SU-DHL-6 (cell line): ENCODE data around the gene HK1.

Experiments
- H2AFZ ChIP-seq: fragments of 200-600 bp; sonication (generic); 2 replicates; pipeline ENCODE4 v1.6.1; 2014; ENCODE audit warnings: low read depth, mild to moderate bottlenecking, moderate library complexity, mixed read lengths, antibody characterized with exemption, low read length; ENCODE audit not compliant: severe bottlenecking
- H3F3A ChIP-seq: fragments of 200-600 bp; shearing (Covaris generic); 2 replicates; pipeline ENCODE4 v1.6.0; 2016; ENCODE audit warnings: antibody characterized with exemption, mild to moderate bottlenecking; ENCODE audit not compliant: insufficient read depth
- H3K27ac ChIP-seq: fragments of 200-600 bp; sonication (generic); 2 replicates; pipeline ENCODE4 v1.5.1; 2016; ENCODE audit warnings: low read depth, mild to moderate bottlenecking, low read length, moderate library complexity, mixed read lengths
- H3K27me3 ChIP-seq: fragments of 200-600 bp; sonication (generic), shearing (Covaris generic); 2 replicates; pipeline ENCODE4 v1.6.0; 2014; ENCODE audit warnings: mild to moderate bottlenecking, low read length
- H3K36me3 ChIP-seq: fragments of 200-600 bp; sonication (generic); 2 replicates; pipeline ENCODE4 v1.6.1; 2014; ENCODE audit warnings: mild to moderate bottlenecking, low read length, mixed read lengths
- H3K4me2 ChIP-seq: fragments of 300-600, 200-600 bp; shearing (Covaris generic), sonication (generic); 2 replicates; pipeline ENCODE4 v1.6.0; 2014; ENCODE audit warnings: low read length, low read depth, mild to moderate bottlenecking; ENCODE audit not compliant: poor library complexity, severe bottlenecking
- H3K4me3 ChIP-seq: fragments of 200-600 bp; sonication (generic); 2 replicates; pipeline ENCODE4 v1.5.1; 2014; ENCODE audit warnings: antibody characterized with exemption, low read length, mild to moderate bottlenecking, mixed read lengths; ENCODE audit not compliant: insufficient read depth, poor library complexity, severe bottlenecking
- H3K79me2 ChIP-seq: fragments of 200-600 bp; sonication (generic); 2 replicates; pipeline ENCODE4 v1.6.1; 2014; ENCODE audit warnings: mild to moderate bottlenecking, low read length, moderate library complexity; ENCODE audit not compliant: insufficient read depth
- H3K9ac ChIP-seq: fragments of 200-600 bp; sonication (generic); 2 replicates; pipeline ENCODE4 v1.7.0; 2014; ENCODE audit warnings: mild to moderate bottlenecking, low read length
- H3K9me2 ChIP-seq: fragments of 200-600 bp; sonication (generic); replicated peaks from 2 replicates; pipeline ENCODE4 v1.6.1; 2014; ENCODE audit warnings: low read length; ENCODE audit not compliant: insufficient read depth
- H3K9me3 ChIP-seq: fragments of 200-600 bp; sonication (generic); 2 replicates; pipeline ENCODE4 v1.6.1; 2014; ENCODE audit warnings: low read length, mixed read lengths; ENCODE audit not compliant: insufficient read depth
- H4K20me1 ChIP-seq: fragments of 200-600 bp; sonication (generic); 2 replicates; pipeline ENCODE4 v1.6.1; 2014; ENCODE audit warnings: low read depth, mild to moderate bottlenecking, antibody characterized with exemption, low read length, moderate library complexity, mixed read lengths
- CTCF ChIP-seq: fragments of 200-600 bp; sonication (generic); IDR thresholded peaks from one replicate; pipeline ENCODE4 v1.5.1; 2017; ENCODE audit warnings: antibody characterized with exemption, mild to moderate bottlenecking, low read length, moderate library complexity; ENCODE audit not compliant: insufficient read depth, poor library complexity, severe bottlenecking
- EZH2phosphoT487 ChIP-seq: fragments of 200-600 bp; sonication (generic), shearing (Covaris generic); conservative IDR thresholded peaks from 2 replicates; pipeline ENCODE4 v1.6.1; 2018; ENCODE audit warnings: mild to moderate bottlenecking, antibody characterized with exemption, low read length, moderate library complexity, mixed read lengths

HK1 gene

GRCh38 chr10:69364232-69364940 is 86.1 kb downstream of the HK1 start:
- Histone ChIP-seq H3K4me2 (no peak overlapping the region), H2AFZ (no peak overlapping the region), H3K27me3 (no peaks in the 10 kb centered on the region), H3K9me2 (no peaks in the 10 kb centered on the region), H4K20me1 (no peaks in the 10 kb centered on the region), H3K9me3 (no peaks in the 10 kb centered on the region), H3K9ac (no peak overlapping the region), H3K36me3 (no peaks in the 10 kb centered on the region), H3K79me2 (no peaks in the 10 kb centered on the region), H3K4me3 (no peak overlapping the region), H3K27ac (no peak overlapping the region), H3F3A (no peaks in the 10 kb centered on the region)
- TF ChIP-seq EZH2phosphoT487 (no peak), CTCF (no peak)

GRCh38 chr10:69366738-69367137 is 88.4 kb downstream of the HK1 start:
- Histone ChIP-seq H3K36me3 (peaks cover 4% of the 10 kb centered on the region; the same call in 1 of the 2 replicates), H3F3A (no peaks in the 10 kb centered on the region), H3K4me3 (no peak overlapping the region), H3K9ac (no peak overlapping the region), H3K27ac (no peak overlapping the region), H3K27me3 (no peaks in the 10 kb centered on the region), H3K79me2 (no peaks in the 10 kb centered on the region), H3K9me2 (no peaks in the 10 kb centered on the region), H2AFZ (no peak overlapping the region), H4K20me1 (no peaks in the 10 kb centered on the region), H3K4me2 (no peak overlapping the region), H3K9me3 (no peaks in the 10 kb centered on the region)
- TF ChIP-seq CTCF = no peak
- TF ChIP-seq EZH2phosphoT487 = no peak

- H3K27ac ChIP-seq = no peak overlapping the region
Observed at GRCh38 chr10:69367469-69367868, 89.2 kb downstream of the HK1 start.

More at GRCh38 chr10:69367469-69367868, 89.2 kb downstream of the HK1 start:
- TF ChIP-seq CTCF = no peak
- TF ChIP-seq EZH2phosphoT487 = no peak
- H4K20me1 ChIP-seq = no peaks in the 10 kb centered on the region
- H3K9me3 ChIP-seq = no peaks in the 10 kb centered on the region
- H3K4me2 ChIP-seq = no peak overlapping the region
- no peaks in the 10 kb centered on the region for H3K27me3 ChIP-seq
- no peak overlapping the region for H3K4me3 ChIP-seq
- H3F3A ChIP-seq = no peaks in the 10 kb centered on the region
- no peaks in the 10 kb centered on the region for H3K79me2 ChIP-seq
- no peak overlapping the region for H3K9ac ChIP-seq
- no peaks in the 10 kb centered on the region for H3K9me2 ChIP-seq
- no peak overlapping the region for H2AFZ ChIP-seq
- H3K36me3 ChIP-seq = peaks cover 4% of the 10 kb centered on the region; the same call in 1 of the 2 replicates
